ENCODE data around the gene CD22. TPM values are rescaled to one million over a fixed set of nuclear protein-coding genes. Genes with fewer than 3 reads are reported as not detected.

The CD22 gene
- total RNA-seq: not detected in 2 replicates

GRCh38 chr19:35328851-35329285 lies at the start of gene CD22:
Gene CD22, plus strand, starts transcription at chr19:35329187. Its CDS starts 2,854 bp downstream, at chr19:35332041.

DNA sequence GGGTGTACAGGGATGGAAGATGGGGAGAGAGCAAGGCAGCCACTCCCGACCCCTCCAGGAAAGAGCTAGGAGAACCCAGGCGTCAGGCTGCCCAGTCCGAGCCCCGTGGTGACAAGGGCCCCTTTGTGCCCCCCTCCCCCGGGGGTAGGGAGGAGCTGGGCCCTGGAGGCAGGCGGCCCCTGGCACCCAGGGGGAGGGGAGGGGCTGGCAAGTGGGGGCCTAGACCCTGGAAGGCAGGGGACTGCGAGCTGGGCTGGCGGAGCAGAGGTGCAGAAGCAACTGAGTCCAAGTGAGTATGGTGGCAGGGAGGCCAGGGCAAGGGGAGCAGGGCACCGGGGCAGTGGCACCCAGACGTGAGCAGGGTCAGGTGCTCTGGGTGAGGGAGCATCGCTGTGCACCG lies 37.1 kb upstream of the CD22 start, which contains the start of gene MAG:
Gene MAG, plus strand, starts transcription at position 246 of the 400 bp plus-strand sequence. CDS start 3,248 bp downstream, outside the sequence.

DNA sequence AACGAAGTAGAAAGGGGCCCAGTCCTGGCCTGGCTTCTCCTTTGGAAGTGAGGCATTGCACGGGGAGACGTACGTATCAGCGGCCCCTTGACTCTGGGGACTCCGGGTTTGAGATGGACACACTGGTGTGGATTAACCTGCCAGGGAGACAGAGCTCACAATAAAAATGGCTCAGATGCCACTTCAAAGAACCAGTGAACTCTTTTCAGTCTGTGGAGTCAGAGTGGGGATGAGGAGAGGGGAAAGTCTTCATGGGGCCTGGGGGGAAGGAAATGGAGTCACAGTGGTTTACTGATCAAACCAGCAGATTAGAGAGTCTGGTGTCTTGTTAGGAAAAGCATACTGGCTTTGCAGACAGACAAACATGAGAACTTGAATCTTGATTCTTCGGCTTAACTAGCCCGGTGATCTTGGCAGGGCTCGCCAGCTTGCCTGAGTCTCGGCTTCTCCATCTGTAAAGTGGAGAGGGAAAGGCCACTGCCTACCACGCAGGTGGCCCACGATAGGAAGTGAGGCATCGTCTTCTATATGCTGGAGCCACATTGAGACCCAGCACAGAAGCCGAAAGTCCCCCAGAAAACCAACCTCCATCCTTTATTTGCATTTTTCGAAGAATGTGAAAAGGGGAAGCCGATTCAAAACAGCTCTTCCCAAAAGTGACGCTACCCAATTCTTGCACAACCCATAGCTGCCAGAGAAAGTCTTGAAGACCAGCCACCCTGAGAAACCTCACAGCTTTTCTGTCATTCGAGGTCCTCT lies 18.4 kb downstream of the CD22 start, which contains the start of gene FFAR1:
Gene FFAR1, plus strand, starts transcription at position 732 of the 759 bp plus-strand sequence. CDS start 3,650 bp downstream, outside the sequence.

DNA sequence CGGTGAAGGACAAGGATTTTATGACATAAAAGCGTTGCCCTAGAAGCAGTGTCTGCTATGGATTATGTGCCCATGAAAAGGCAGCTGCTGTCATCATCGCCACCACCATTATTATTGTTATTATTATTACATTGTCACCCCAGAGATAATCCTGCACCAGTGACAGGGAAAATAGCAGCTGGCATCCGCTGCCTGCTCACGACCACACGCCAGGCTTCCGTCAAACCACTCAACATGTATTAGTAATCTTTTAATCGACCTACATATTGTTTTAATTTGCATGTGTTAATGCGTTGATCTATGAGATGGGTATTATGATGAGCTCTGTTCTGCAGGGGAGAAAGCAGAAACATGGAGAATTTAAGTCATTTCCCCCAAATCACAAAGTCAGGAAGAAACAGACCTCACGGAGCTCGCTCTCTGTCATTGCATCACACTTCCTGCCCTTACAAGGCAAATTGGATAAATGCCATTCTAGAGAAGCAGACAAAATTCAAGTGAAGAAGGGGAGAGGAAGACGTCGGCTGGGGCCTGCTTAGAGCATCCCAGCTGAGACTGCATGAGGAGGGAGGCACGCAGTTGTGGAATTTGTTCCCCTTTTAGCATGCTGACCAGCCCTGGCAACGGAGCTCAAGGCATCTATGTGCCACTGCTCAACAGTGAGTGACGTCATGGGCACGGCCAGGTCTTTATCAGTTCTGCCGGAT lies 29.0 kb downstream of the CD22 start, which contains the start of gene FFAR3:
Gene FFAR3, plus strand, starts transcription at position 594 of the 707 bp plus-strand sequence. CDS start 431 bp downstream, outside the sequence.

DNA sequence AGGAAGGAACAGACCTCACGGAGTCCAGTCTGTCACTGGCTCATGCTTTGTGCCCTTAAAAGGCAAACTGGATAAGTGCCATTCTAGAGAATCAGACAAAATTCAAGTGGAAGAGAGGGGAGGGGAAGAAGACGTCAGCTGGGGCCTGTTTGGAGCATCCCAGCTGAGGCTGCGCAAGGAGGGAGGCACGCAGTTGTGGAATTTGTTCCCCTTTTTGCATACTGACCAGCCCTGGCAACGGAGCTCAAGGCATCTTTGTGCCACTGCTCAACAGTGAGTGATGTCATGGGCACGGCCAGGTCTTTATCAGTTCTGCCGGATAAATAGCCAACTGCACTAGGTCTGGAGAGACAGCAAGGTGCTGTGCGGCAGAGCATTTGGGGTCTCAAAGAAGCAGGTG lies 41.7 kb downstream of the CD22 start, which contains the start of gene GPR42:
Gene GPR42, plus strand, starts transcription at position 347 of the 400 bp plus-strand sequence. CDS start 292 bp downstream, outside the sequence.

Other genes with a start within 250 kb of the CD22 start
- gene FXYD3, start 213.4 kb upstream of the CD22 start, total RNA-seq: not detected in 2 replicates
- gene LGI4, start 194.1 kb upstream of the CD22 start, total RNA-seq: 0.16 TPM in 1 of 2 replicates, not detected in the other
- gene FXYD1, start 190.4 kb upstream of the CD22 start, total RNA-seq: 0.49 and 2.0 TPM in 2 replicates
- gene FXYD7, start 185.9 kb upstream of the CD22 start, total RNA-seq: not detected in 2 replicates
- gene FXYD5, start 174.5 kb upstream of the CD22 start, total RNA-seq: 101 and 147 TPM in 2 replicates
- not detected in 2 replicates for gene FAM187B, start 100.4 kb upstream of the CD22 start, total RNA-seq
- 1.6 and 2.2 TPM in 2 replicates for gene LSR, start 80.2 kb upstream of the CD22 start, total RNA-seq
- 50.9 and 53.4 TPM in 2 replicates for gene USF2, start 60.2 kb upstream of the CD22 start, total RNA-seq
- gene HAMP, start 46.7 kb upstream of the CD22 start, total RNA-seq: not detected in 2 replicates
- gene MAG, start 37.0 kb upstream of the CD22 start, total RNA-seq: not detected in 2 replicates
- gene FFAR1, start 18.7 kb downstream of the CD22 start, total RNA-seq: not detected in 2 replicates
- not detected in 2 replicates for gene FFAR3, start 29.3 kb downstream of the CD22 start, total RNA-seq
- not detected in 2 replicates for gene GPR42, start 41.9 kb downstream of the CD22 start, total RNA-seq
- gene FFAR2, start 119.1 kb downstream of the CD22 start, total RNA-seq: not detected in 2 replicates
- gene KRTDAP, start 161.3 kb downstream of the CD22 start, total RNA-seq: not detected in 2 replicates
- gene DMKN, start 184.5 kb downstream of the CD22 start, total RNA-seq: 2.0 and 4.2 TPM in 2 replicates
- gene SBSN, start 199.1 kb downstream of the CD22 start, total RNA-seq: 0.18 and 0.32 TPM in 2 replicates
- not detected in 2 replicates for gene GAPDHS, start 204.3 kb downstream of the CD22 start, total RNA-seq
- 63.8 and 65.7 TPM in 2 replicates for gene TMEM147, start 216.4 kb downstream of the CD22 start, total RNA-seq
- not detected in 2 replicates for gene ATP4A, start 234.5 kb downstream of the CD22 start, total RNA-seq

Data from cardiac atrium fibroblast (primary cell).